GM20000 (cell line): ENCODE results near the gene PTPRM.

Experiments used
- DNase-seq: peaks from one replicate; pipeline ENCODE4 v3.0.0; 2012; ENCODE audit warnings: low spot score
- CTCF ChIP-seq: IDR thresholded peaks from 2 replicates; pipeline ENCODE4 v1.5.1; 2012; ENCODE audit warnings: mild to moderate bottlenecking, control low read depth; ENCODE audit errors: extremely low read depth, missing control alignments

Gene PTPRM

DNA sequence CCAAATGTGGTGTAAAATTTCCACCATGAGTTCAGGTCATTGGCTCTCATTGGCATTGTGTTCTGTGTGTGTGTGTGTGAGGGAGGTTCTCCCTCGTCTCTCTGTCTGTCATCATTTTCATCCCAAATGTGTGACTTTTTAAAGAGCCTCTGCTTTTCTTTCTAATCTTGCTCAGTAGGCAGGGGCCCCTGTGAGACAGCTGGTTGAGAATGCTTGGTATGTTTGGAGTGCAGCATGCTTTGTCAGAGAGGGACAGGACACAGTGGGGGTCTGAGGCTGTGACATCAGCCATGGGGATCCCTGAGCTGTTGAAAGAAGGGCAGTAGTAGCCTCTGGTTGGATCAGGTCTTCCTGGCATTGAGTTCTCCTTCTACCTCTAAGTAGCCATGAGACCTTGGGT is 10.6 kb downstream of the PTPRM start:
- no peak for DNase-seq
- TF ChIP-seq CTCF, result no peak

- no peak for DNase-seq
- no peak for TF ChIP-seq CTCF
Measured at GRCh38 chr18:7579176-7579917, 12.2 kb downstream of the PTPRM start.

DNA sequence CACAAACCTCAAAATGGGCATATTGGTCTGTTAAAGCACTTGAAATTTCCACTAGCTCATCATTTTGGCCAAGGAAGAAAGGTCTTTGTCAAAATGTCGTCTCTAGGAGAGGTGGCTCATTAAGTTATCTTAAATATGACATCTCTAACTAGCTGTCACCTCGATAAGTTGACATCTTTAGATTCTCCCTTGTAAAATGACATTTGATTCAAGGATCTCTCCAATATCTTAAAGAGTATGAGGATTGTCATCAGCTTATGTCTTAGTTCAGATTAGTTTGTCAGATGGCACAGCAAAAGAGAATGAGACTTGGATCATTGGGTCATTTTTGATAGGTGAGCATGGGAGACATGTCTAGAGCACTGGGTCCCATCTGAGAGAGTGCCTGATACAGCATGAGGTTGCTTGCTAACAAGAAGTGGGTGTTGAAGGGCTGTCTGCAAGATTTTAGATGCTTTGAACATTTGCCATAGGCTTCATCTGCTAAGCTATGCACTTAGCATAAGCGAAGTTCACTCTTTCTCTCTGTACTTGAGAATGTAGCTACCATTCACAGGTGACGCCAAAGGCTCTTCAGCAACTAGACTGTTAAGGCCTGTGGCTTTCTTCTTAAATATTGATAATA is 12.9 kb downstream of the PTPRM start:
- TF ChIP-seq CTCF, result no peak
- no peak for DNase-seq

DNA sequence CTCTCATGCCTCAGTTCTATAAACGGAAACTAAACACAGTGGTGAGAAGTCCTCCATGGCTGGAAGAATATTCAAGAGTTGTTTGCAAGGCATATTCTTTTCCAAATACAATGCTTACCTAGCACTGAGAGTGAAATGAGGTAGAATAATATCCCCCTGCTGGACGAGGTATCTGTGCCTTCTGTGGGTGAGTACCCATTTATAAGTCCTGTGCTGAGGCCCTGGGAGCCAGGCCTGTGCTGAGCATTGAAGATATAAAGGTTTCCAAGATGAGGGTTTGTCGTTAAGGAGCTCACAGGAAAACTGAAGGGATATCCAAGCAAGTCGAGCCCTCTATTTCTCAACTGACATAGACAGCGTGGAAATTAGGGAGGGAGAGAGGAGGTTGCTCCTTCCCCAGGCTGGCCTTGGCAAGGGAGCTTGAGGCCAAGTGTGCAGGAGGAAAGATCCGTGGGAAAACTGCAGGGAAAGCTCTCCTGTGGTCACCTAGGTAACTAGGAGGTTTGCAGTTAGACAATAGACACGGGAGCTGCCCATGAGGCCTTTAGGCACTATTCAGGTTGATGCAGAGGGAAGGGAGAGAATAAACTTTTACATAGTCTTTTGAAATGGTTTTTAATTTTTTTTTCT is 17.6 kb downstream of the PTPRM start:
- DNase-seq, result no peak
- no peak for TF ChIP-seq CTCF

GRCh38 chr18:7585276-7585670 is 18.2 kb downstream of the PTPRM start:
- no peak for DNase-seq
- TF ChIP-seq CTCF, result no peak

DNA sequence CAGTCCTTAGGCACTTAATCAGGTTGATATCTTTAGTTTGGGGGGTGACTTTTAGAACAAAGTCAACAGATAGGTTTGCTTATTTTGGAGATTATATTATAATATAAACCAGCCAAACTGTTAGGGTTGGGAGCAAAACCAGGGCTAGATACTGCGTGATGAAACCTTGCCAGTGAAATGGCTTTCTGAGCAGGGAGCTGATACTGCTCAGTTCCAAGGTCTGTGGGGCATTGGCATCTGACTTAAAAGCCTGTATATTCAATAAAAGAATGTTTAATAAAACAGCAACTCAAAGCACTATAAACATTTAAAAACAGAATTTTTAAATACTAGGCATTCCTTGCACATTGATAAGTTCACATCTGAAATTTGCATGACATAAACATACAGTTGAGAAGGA is 19.3 kb downstream of the PTPRM start:
- TF ChIP-seq CTCF, result no peak
- no peak for DNase-seq

DNA sequence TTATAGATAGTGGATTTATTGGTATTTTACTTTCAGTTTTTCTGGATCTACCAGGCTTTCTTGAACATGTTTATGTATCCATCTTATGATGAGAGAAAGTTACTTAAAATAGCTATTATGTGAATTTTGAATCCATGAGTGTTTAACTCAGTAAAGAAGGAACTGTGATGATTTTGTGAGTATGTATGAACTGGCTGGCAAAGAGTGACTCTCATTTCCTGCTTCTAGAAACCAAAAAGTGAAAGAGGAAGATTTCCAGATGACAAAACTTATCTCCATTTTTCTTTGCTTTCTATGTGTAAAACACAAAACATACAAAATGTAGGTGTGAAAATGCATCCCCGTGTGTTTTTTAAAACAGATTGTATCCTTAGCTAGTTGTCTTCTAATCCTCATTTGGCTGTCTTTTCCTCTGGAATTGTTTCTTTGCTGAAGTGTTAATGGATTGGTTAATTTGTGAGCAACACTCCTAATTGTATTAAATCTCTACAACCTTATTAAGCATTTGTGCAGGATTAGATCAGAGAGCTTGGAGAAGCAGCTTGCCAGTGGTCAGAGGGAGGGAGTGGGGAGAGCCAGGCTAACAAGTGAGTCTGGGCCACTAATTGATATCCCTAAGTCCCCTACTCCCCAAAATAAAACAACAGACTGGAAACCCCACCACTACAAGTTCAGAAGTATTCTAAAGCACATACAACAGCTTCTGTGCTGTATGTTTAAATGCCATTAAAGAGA is 23.9 kb downstream of the PTPRM start:
- no peak for TF ChIP-seq CTCF
- DNase-seq, result no peak
